PC-9 (cell line): ENCODE measurements around the gene ETV1. TPM values are rescaled to one million over a fixed set of nuclear protein-coding genes. Genes with fewer than 3 reads are reported as not detected.
A peak's percentile ranks its signal among the peaks of the same experiment; 100 is the strongest.

Experiments used
- BruUV-seq: library from RNA; stranded (reverse); fragments of 400-500 nt; replicated peaks from 2 replicates; lab custom pipeline; 2021; lab: Mats Ljungman, UMichigan
- CTCF ChIA-PET: fragments of 300-600 bp; sonication (Branson Sonifier 250); formaldehyde crosslinking; loops from one replicate; lab custom pipeline; 2022; ENCODE audit warnings: antibody characterized with exemption; lab: Charles Lee
- POLR2A ChIA-PET: fragments of 300-600 bp; sonication (Branson Sonifier 250); formaldehyde crosslinking; loops from one replicate; lab custom pipeline; 2022; ENCODE audit warnings: antibody characterized with exemption; ENCODE audit not compliant: unreplicated experiment; lab: Charles Lee
- DNase-seq, 2 experiments: peaks; one replicate each; pipeline versions ENCODE4 v3.0.0 to v3.0.0-alpha.2; 2015 to 2022; ENCODE audit warnings: mixed read lengths in 1 of 2
- H2AFZ ChIP-seq: fragments of 200-600 bp; sonication (generic); 2 replicates; pipeline ENCODE4 v1.8.1; 2017; ENCODE audit warnings: antibody characterized with exemption
- H3F3A ChIP-seq: fragments of 200-600 bp; sonication (generic); 2 replicates; pipeline ENCODE4 v1.8.1; 2017; ENCODE audit warnings: antibody characterized with exemption, mild to moderate bottlenecking, low read depth; ENCODE audit not compliant: insufficient read depth
- H3K27ac ChIP-seq: fragments of 200-600 bp; sonication (generic); 2 replicates; pipeline ENCODE4 v1.6.1; 2016; ENCODE audit warnings: mixed run types
- H3K27me3 ChIP-seq: fragments of 200-600 bp; sonication (generic); 2 replicates; pipeline ENCODE4 v1.6.1; 2016; ENCODE audit warnings: low read depth, mixed run types; ENCODE audit not compliant: insufficient read depth
- H3K36me3 ChIP-seq: fragments of 200-600 bp; sonication (generic); 2 replicates; pipeline ENCODE4 v1.6.1; 2016; ENCODE audit warnings: low read depth, mixed run types
- H3K4me1 ChIP-seq: fragments of 200-600 bp; sonication (generic); replicated peaks from 2 replicates; pipeline ENCODE4 v1.6.1; 2016; ENCODE audit warnings: mixed run types; ENCODE audit not compliant: insufficient read depth
- H3K4me2 ChIP-seq: fragments of 200-600 bp; sonication (generic); 2 replicates; pipeline ENCODE4 v1.6.1; 2017; ENCODE audit warnings: mixed run types
- H3K4me3 ChIP-seq: fragments of 200-600 bp; sonication (generic); 2 replicates; pipeline ENCODE4 v1.6.1; 2016; ENCODE audit warnings: mixed run types
- H3K79me2 ChIP-seq: fragments of 200-600 bp; sonication (generic); 2 replicates; pipeline ENCODE4 v1.6.1; 2017; ENCODE audit warnings: low read depth, mixed run types
- H3K9me2 ChIP-seq: fragments of 200-600 bp; sonication (generic); 2 replicates; pipeline ENCODE4 v1.8.1; 2017; ENCODE audit warnings: mild to moderate bottlenecking; ENCODE audit not compliant: insufficient read depth
- H3K9me3 ChIP-seq: fragments of 200-600 bp; sonication (generic); 2 replicates; pipeline ENCODE4 v1.8.1; 2016; ENCODE audit warnings: low read depth; ENCODE audit not compliant: insufficient read depth
- H4K20me1 ChIP-seq: fragments of 200-600 bp; sonication (generic); 2 replicates; pipeline ENCODE4 v1.8.1; 2017; ENCODE audit not compliant: insufficient read depth
- CTCF ChIP-seq: fragments of 200-600 bp; sonication (generic); conservative IDR thresholded peaks from 2 replicates; pipeline ENCODE4 v1.6.1; 2017; ENCODE audit warnings: mixed run types, antibody characterized with exemption, mild to moderate bottlenecking, moderate library complexity
- EZH2 ChIP-seq: fragments of 200-600 bp; sonication (generic); IDR thresholded peaks from 2 replicates; pipeline ENCODE4 v1.8.0; 2017; ENCODE audit warnings: antibody characterized with exemption, low read depth
- intact Hi-C: fragments of 100-400 bp; cut with micrococcal nuclease; formaldehyde crosslinking; loops from one replicate; pipeline ENCODE4 v1.10.0; 2022; ENCODE audit not compliant: unreplicated experiment
- total RNA-seq: library from RNA; stranded (reverse); gene quantifications from 2 replicates; pipeline ENCODE4 v1.2.3, GENCODE V29; 2021

Gene ETV1
- total RNA-seq, 1 experiment from 2014 or later = 9.0 TPM

- Histone ChIP-seq H3K27me3 (no peaks in the 10 kb centered on the region), H3K79me2 (no peaks in the 10 kb centered on the region), H3K9me2 (no peaks in the 10 kb centered on the region; the same call in 1 of the 2 replicates), H3K27ac (no peak overlapping the region), H4K20me1 (0 out of 2 replicates have a peak, but pooled peaks cover 4% of the 10 kb centered on the region), H3K36me3 (no peaks in the 10 kb centered on the region), H2AFZ (no peak overlapping the region), H3K4me1 (peaks cover 14% of the 10 kb centered on the region; the same call in 1 of the 2 replicates), H3F3A (no peaks in the 10 kb centered on the region), H3K4me2 (no peak overlapping the region), H3K9me3 (no peaks in the 10 kb centered on the region; the same call in 1 of the 2 replicates), H3K4me3 (no peak overlapping the region)
- DNase-seq = peak; percentile 72 to 89
- POLR2A ChIA-PET = interaction anchor here (0.5 to 0.7 kb wide), 3 partner anchors 9 to 100 kb away, joined by 3 read pairs; no protein-coding TSS in a partner anchor
- TF ChIP-seq EZH2 = no peak
- intact Hi-C loops = loop anchor here (1.0 to 10.0 kb wide), 2 partner anchors 61 to 126 kb away; no protein-coding TSS in a partner anchor
- no TSS peak for BruUV-seq
- CTCF ChIA-PET = interaction anchor here (1.2 kb wide), 1 partner anchor 8 kb away, joined by 3 read pairs; the partner anchor contains the start of gene ETV1
Measured at GRCh38 chr7:13981070-13981469, 8.4 kb downstream of the ETV1 start.

DNA sequence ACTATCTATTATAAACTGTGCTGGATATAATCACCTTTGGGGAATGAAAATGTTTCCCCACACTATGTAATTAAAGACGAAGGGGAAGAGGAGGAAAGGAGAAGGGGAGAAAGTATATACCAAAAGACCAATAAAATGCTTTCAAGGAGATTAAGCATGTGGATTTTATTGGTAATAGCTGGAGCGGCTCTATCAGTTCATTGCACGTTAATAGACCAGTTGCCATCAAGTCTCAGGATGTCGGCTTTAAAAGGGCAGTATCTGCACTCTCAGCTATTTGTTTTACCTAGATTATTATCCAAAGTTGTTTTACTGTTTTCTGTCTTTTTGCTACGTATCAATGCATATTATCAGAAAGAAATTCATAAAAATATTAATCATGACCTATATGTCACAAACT, 9.0 kb downstream of the ETV1 start:
- intact Hi-C loops = loop anchor here (10.0 kb wide), 1 partner anchor 126 kb away; no protein-coding TSS in a partner anchor
- BruUV-seq = no TSS peak
- H3K4me1 ChIP-seq = peaks cover 14% of the 10 kb centered on the region; the same call in 1 of the 2 replicates
- no peak for DNase-seq
- no peak overlapping the region for H3K4me2 ChIP-seq
- H3K27ac ChIP-seq = no peak overlapping the region
- 0 out of 2 replicates have a peak, but pooled peaks cover 4% of the 10 kb centered on the region for H4K20me1 ChIP-seq
- H2AFZ ChIP-seq = no peak overlapping the region
- no peak for TF ChIP-seq EZH2
- TF ChIP-seq CTCF = no peak
- H3K9me2 ChIP-seq = no peaks in the 10 kb centered on the region; the same call in 1 of the 2 replicates
- no peaks in the 10 kb centered on the region for H3F3A ChIP-seq
- H3K36me3 ChIP-seq = no peaks in the 10 kb centered on the region
- H3K9me3 ChIP-seq = no peaks in the 10 kb centered on the region; the same call in 1 of the 2 replicates
- no peaks in the 10 kb centered on the region for H3K79me2 ChIP-seq
- no peak overlapping the region for H3K4me3 ChIP-seq
- POLR2A ChIA-PET = interaction anchor here (0.6 to 0.7 kb wide), 2 partner anchors 41 to 100 kb away, joined by 3 read pairs; no protein-coding TSS in a partner anchor
- CTCF ChIA-PET = interaction anchor here (1.2 kb wide), 1 partner anchor 9 kb away, joined by 3 read pairs; the partner anchor contains the start of gene ETV1
- H3K27me3 ChIP-seq = no peaks in the 10 kb centered on the region

- TF ChIP-seq CTCF (no peak), EZH2 (no peak)
- no peak overlapping the region for H3K4me3 ChIP-seq
- no peak overlapping the region for H2AFZ ChIP-seq
- H3K4me1 ChIP-seq = peaks cover 14% of the 10 kb centered on the region; the same call in 1 of the 2 replicates
- DNase-seq = no peak
- H3K27me3 ChIP-seq = no peaks in the 10 kb centered on the region
- no peaks in the 10 kb centered on the region; the same call in 1 of the 2 replicates for H3K9me3 ChIP-seq
- H3K27ac ChIP-seq = no peak overlapping the region
- 0 out of 2 replicates have a peak, but pooled peaks cover 4% of the 10 kb centered on the region for H4K20me1 ChIP-seq
- H3K9me2 ChIP-seq = no peaks in the 10 kb centered on the region; the same call in 1 of the 2 replicates
- no peaks in the 10 kb centered on the region for H3K36me3 ChIP-seq
- H3K79me2 ChIP-seq = no peaks in the 10 kb centered on the region
- no peaks in the 10 kb centered on the region for H3F3A ChIP-seq
- H3K4me2 ChIP-seq = no peak overlapping the region
- ChIA-PET CTCF (interaction anchor here (1.2 kb wide), 1 partner anchor 9 kb away, joined by 3 read pairs; the partner anchor contains the start of gene ETV1), POLR2A (no interaction called here)
- no TSS peak for BruUV-seq
- intact Hi-C loops = loop anchor here (10.0 kb wide), 1 partner anchor 125 kb away; no protein-coding TSS in a partner anchor
Measured at GRCh38 chr7:13979671-13980435, 9.6 kb downstream of the ETV1 start.
